Fibroblast of villous mesenchyme (primary cell): Measurements from ENCODE around the gene DIPK1B. TPM values are rescaled to one million over a fixed set of nuclear protein-coding genes. Genes with fewer than 3 reads are reported as not detected.
A peak's percentile ranks its signal among the peaks of the same experiment; 100 is the strongest.

Experiments
- DNase-seq: peaks from one replicate; pipeline ENCODE4 v3.0.0-alpha.2; 2010; ENCODE audit warnings: low read depth
- H3K4me3 ChIP-seq: 2 replicates; pipeline ENCODE4 v1.5.1; 2011; ENCODE audit warnings: low read depth, mild to moderate bottlenecking, low read length
- CTCF ChIP-seq: IDR thresholded peaks from 2 replicates; pipeline ENCODE4 v1.5.1; 2012; ENCODE audit warnings: low read depth, mild to moderate bottlenecking, low read length; ENCODE audit not compliant: insufficient read depth
- total RNA-seq: library from RNA; depleted of rRNA; stranded (reverse); fragments of >200 nt; gene quantifications from 2 replicates; pipeline ENCODE4 v1.2.3, GENCODE V29; 2012

Gene DIPK1B
- total RNA-seq, 1 donor: 0.43 TPM

GRCh38 chr9:136666372-136667213, 45.8 kb upstream of the DIPK1B start:
- TF ChIP-seq CTCF: no peak
- H3K4me3 ChIP-seq: peak overlapping the region; percentile 34
- DNase-seq: no peak

- DNase-seq: no peak
- TF ChIP-seq CTCF: no peak
- H3K4me3 ChIP-seq: no peak overlapping the region
Measured at GRCh38 chr9:136667214-136667939, 45.0 kb upstream of the DIPK1B start.

- no peak for DNase-seq
- H3K4me3 ChIP-seq: no peak overlapping the region
- no peak for TF ChIP-seq CTCF
Measured at GRCh38 chr9:136667940-136668760, 44.2 kb upstream of the DIPK1B start.

- no peak for DNase-seq
- no peak for TF ChIP-seq CTCF
Measured at GRCh38 chr9:136668983-136669790, 43.2 kb upstream of the DIPK1B start.

GRCh38 chr9:136669791-136670464, 42.4 kb upstream of the DIPK1B start:
- no peak overlapping the region for H3K4me3 ChIP-seq
- TF ChIP-seq CTCF: no peak
- no peak for DNase-seq

More at GRCh38 chr9:136668983-136669790, 43.2 kb upstream of the DIPK1B start:
- H3K4me3 ChIP-seq: no peak overlapping the region
